Esophagus muscularis mucosa (tissue), 3 donors: ENCODE results near the gene ZNF804A.

ENCODE experiments used
- POLR2AphosphoS5 ChIP-seq, 2 donors: sonication (generic); formaldehyde crosslinking; IDR thresholded peaks; one replicate each; pipeline ENCODE4 v1.6.1; 2017; ENCODE audit warnings: antibody characterized with exemption in 2 of 2
- TF ChIP-seq, protein P1 (sequence below), 3 experiments: fragments of 200-600 bp in 2 of 3; fragments of 450-650 bp in 1 of 3; sonication (generic) in 2 of 3; IDR thresholded peaks; one replicate each; pipeline ENCODE4 v1.5.1; 2017 to 2019; ENCODE audit warnings: antibody characterized with exemption in 3 of 3, mild to moderate bottlenecking in 2 of 3, moderate library complexity in 1 of 3

DNA sequence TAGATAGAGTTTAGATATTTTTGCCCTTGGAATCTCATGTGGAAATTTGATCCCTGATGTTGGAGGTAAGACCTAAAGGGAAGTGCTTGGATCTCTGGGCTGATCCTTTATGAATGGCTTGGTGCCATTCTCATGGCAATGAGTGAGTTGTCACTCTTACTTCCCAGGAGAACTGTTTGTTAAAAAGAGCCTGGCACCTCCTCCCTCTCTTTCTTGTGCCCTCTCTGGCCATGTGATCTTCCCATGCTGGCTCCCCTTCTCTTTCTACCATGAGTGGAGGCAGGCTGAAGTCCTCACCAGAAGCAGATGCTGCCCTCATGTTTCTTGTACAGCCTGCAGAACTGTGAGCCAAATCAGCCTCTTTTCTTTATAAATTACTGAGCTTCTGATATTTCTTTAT, 276.9 kb downstream of the ZNF804A start:
- TF ChIP-seq, protein P1, sequence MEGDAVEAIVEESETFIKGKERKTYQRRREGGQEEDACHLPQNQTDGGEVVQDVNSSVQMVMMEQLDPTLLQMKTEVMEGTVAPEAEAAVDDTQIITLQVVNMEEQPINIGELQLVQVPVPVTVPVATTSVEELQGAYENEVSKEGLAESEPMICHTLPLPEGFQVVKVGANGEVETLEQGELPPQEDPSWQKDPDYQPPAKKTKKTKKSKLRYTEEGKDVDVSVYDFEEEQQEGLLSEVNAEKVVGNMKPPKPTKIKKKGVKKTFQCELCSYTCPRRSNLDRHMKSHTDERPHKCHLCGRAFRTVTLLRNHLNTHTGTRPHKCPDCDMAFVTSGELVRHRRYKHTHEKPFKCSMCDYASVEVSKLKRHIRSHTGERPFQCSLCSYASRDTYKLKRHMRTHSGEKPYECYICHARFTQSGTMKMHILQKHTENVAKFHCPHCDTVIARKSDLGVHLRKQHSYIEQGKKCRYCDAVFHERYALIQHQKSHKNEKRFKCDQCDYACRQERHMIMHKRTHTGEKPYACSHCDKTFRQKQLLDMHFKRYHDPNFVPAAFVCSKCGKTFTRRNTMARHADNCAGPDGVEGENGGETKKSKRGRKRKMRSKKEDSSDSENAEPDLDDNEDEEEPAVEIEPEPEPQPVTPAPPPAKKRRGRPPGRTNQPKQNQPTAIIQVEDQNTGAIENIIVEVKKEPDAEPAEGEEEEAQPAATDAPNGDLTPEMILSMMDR (IDR thresholded peaks at IDR 0.05), result no peak
- TF ChIP-seq POLR2AphosphoS5 (IDR thresholded peaks at IDR 0.05), result no peak
